HG03342 (cell line): ENCODE data around the gene SLFN12L.
A peak's percentile ranks its signal among the peaks of the same experiment; 100 is the strongest.
"Not testable (repeated sequence)": the region's sequence is repeated elsewhere in the genome, so short reads cannot be mapped to it uniquely, and the experiment has no call there.

ENCODE experiments used
- ATAC-seq: cut with Tn5 transposase; IDR thresholded peaks from one replicate; pipeline ENCODE4 v1.9.1; 2021; ENCODE audit warnings: mild to moderate bottlenecking, moderate library complexity; ENCODE audit not compliant: unreplicated experiment

Gene SLFN12L

GRCh38 chr17:35537601-35538141 lies at the start of gene SLFN12L:
Gene SLFN12L, minus strand, starts transcription at chr17:35537678. Its CDS starts 15,314 bp downstream, at chr17:35522364.
- no peak for ATAC-seq

DNA sequence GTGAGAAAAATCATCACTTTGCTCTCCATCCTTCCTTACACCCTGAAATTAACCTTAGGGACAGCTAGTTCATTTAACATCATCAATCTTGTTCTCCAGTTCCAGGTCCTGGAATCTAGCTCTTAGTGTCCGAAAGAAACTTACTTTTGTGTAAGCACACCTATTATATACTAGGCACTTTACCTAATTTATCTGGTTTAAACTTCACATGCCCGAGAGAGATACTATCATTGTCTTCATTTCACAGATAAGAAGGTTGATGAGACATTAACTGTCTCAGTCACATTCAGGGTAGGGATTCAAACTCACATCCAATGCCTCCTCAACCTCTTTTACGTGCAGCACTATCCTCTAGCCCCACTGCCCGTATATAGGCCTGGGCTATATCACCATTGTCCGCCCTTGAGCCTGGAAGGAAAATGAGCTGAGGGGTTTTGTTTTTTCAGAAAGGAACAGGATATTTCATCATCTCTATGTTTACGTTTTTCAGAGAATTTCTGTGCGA lies 49.1 kb upstream of the SLFN12L start:
- peak; percentile 5 for ATAC-seq

- no peak for ATAC-seq
Measured at GRCh38 chr17:35584061-35584460, 46.6 kb upstream of the SLFN12L start.

- no peak for ATAC-seq
Measured at GRCh38 chr17:35578929-35579432, 41.5 kb upstream of the SLFN12L start.

DNA sequence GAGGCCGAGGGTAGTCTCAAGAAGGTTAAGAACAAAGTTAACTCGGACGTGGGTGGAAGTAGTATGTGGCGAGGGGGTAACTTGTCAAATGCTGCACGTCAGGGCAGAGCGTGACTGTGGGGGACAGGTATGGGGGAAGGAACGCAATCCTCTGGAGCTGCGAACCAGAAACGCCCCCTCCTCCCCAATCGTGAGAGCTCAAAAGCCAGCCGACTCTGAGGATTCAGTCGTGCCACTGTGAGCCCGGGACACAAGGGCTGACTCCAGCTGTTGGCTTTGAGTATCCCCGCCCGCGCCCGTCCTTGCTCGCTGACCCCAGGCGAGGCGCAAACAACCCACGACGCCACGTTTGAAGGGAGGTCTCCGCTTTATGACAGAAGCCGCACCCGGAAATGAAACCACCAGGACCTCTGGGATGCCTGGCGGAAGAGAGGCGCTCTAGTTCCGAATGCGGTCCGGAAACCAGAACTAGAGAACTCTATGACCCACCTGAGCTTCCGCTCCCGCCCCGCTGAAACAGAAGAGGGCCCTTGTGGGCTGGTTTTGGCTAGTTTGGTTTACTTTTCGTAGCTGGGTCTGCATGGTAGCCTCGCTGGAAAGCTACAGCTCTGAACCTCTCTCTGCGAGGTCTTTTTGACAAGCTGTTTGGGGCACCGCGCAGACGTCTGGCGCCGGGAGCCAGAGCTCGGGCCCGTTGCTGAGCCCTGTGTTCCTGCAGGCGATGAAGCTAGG lies 40.9 kb upstream of the SLFN12L start, which contains the start of gene PEX12:
Gene PEX12, minus strand, starts transcription at position 375 of the 732 bp plus-strand sequence. CDS start 550 bp downstream, outside the sequence.
- peak; percentile 79 for ATAC-seq

- ATAC-seq = no peak
Measured at GRCh38 chr17:35577830-35578196, 40.3 kb upstream of the SLFN12L start.

GRCh38 chr17:35575759-35576158 lies 38.3 kb upstream of the SLFN12L start:
- no peak for ATAC-seq

- ATAC-seq = no peak
Measured at GRCh38 chr17:35569405-35569804, 31.9 kb upstream of the SLFN12L start.

DNA sequence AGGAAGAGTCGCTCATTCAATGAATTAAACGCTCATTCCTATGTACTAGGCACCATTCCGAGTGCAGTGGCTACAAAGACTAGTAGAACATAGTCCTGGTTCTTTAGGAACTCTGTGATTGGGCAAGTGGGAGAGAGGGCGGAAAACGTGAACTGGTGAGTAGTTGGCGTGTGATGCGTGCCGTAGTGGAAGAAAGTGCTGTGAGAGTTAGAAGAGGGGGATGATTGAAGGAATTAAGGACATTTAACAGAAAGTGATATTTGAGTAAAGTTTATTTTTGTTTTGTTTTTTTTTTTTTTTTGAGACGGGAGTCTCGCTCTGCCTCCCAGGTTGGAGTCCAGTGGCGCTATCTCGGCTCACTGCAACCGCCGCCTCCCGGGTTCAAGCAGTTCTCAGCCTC lies 31.1 kb upstream of the SLFN12L start:
- no peak for ATAC-seq

- no peak for ATAC-seq
Measured at GRCh38 chr17:35566968-35567367, 29.5 kb upstream of the SLFN12L start.

DNA sequence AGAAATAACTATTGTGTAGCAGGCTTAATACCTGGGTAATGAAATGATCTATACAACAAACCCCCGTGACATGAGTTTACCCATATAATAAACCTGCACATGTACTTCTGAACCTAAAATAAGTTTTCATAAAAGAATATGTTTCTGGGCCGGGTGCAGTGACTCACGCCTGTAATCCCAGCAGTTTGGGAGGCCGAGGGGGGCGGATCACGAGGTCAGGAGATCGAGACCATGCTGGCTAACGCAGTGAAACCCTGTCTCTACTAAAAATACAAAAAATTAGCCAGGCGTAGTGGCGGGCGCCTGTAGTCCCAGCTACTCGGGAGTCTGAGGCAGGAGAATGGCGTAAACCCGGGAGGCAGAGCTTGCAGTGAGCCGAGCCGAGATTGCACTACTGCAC lies 25.7 kb upstream of the SLFN12L start:
- not testable (repeated sequence) for ATAC-seq

GRCh38 chr17:35560703-35561102 lies 23.2 kb upstream of the SLFN12L start, which contains the start of gene SLFN14:
Gene SLFN14, minus strand, starts transcription at chr17:35560819. Its CDS starts 2,757 bp downstream, at chr17:35558062.
- no peak for ATAC-seq

DNA sequence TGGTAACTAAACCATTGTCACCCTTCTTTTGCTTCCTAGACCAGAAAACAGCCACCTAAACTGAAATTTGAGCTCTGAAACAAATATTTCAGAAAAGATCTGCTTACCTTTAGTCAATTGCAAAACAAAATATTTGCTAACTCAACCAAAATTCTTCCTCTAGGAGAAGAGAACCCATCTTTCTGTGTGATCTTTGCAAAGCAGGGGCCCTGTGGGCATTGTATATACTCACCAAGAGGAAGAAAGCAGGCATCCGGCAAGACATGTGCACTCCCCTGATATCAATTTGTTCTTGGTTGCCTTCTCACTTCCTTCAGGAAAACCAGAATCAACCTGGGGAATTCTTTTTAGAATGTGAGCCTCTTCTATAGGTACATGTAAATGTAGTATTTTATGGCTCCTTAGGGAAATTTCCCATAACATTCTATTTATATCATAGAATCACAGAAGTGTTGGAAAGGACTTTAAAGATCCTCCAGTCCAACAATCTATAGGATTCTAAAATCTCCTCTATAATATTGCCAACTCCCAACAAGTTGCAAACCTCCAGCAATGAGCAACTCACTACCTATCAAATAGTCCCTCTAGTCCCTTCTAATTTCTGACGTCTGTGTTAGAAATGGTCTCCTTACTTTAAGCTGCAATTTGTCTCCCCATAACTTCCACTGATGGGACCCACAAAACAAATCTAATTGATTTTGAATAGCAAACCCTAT lies 22.2 kb upstream of the SLFN12L start:
- ATAC-seq = no peak

DNA sequence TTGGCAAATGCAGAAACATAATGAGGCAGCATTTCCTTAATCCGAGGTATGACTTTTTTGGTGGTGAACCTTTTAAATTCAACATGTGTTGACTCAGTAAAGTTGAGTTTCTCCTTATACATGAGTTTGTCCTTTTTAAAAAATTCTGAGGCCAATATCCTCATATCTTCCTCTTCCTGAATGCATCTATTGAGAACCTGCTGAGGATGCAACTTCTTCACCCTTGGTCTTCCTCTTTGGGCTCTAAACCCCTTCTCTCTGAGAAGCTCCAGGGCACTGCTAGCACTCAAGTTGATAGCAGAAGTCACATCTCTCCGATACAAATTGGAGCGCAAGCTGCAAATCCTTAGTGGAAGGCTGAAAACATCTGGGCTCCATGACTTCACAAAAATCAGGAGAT lies 19.9 kb upstream of the SLFN12L start:
- no peak for ATAC-seq

GRCh38 chr17:35555691-35556090 lies 18.2 kb upstream of the SLFN12L start:
- ATAC-seq = no peak

DNA sequence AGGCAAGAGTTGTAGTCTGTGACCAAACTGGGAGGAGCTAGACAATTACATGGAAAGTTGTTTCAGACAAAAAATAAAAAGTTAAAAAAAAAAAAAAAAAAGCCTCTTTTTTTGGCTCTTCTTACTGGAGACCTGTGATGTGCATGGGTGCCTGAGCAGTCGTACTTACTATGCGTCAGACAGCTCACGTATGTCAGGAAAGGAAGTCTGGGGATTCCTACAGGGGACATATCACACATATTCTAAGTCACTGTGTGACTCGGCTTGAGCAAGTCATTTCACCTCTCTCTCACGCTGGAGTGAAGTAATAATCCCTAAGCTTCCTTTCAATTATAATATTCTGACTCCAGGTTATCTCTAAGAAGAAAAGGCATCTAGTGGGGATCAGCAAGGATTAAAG lies 17.2 kb upstream of the SLFN12L start:
- ATAC-seq = no peak

GRCh38 chr17:35553310-35553709 lies 15.8 kb upstream of the SLFN12L start:
- no peak for ATAC-seq

GRCh38 chr17:35548978-35549377 lies 11.5 kb upstream of the SLFN12L start:
- no peak for ATAC-seq

DNA sequence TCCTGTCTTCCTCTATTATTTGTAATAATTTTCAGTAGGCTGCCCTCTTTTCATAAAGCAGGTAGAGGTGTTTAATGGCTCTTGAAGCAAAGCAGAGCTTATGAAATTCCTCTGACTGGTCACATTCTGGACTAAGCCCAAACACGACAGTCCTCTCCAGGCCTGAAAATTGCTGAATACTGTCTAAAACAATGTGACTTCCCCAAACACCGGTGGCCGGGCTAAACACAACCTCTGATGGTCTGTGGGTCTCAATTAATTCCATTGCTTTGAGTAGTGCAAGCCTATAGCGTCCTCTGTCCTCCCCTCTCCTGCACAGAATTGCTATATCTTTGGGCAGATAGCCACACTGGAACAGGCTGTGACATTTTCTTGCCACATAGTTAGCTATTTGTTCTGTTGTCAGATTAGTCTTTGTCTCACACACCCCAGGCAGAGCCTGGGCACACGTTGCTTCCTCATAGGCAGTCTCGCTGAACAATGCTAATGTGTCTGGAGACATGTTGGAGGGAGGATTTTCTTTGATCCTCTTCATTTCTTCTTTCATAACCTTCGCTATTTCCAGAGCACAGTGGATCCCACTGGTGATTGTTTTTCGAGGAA lies 10.8 kb upstream of the SLFN12L start:
- ATAC-seq = no peak

DNA sequence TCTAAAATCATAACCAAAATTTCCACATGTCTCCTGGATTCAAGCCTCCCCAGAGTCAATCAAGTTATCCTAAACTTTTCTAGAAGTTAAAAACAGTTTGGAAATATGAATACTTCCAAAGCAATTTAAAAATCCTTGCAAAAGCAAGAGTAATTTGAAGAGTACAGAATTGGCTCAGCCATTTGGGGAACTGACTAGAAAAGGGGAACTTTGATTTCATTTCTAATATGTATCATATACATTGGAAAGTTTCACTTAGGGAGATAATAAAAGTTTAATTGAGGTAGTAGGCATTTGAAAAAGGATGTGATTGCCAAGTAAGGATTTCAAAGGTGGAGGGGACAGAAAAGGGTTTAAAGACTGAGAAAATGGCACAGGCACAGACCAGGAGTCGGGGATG lies 9.0 kb upstream of the SLFN12L start:
- no peak for ATAC-seq

DNA sequence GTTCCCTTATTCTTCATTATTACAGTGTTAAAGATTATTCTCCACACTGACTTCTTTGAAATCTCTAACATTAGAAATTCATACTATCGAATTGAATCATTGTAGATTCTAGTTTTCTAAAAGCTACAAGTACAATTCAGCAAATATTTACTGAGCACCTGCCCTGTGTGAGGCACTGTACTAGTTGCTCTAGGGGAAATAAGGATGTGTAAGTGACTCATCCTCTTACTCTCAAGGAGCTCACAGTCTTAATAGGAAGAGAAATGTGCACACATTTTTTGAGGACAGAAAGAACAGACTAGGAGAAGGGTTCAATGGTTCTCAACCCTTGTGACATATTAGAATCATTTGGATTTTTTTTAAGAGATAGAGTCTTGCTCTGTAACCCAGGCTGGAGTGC lies 7.7 kb upstream of the SLFN12L start:
- ATAC-seq = no peak
